Vagina (tissue), 2 donors: ENCODE results near the gene CCDC137.

Source experiments
- CTCF ChIP-seq, 3 experiments: fragments of 450-650 bp in 2 of 3; fragments of 200-600 bp in 1 of 3; sonication (generic) in 1 of 3; IDR thresholded peaks; one replicate each; pipeline ENCODE4 v1.5.1; 2017 to 2019; ENCODE audit warnings: antibody characterized with exemption in 3 of 3, mild to moderate bottlenecking in 2 of 3, moderate library complexity in 2 of 3
- POLR2A ChIP-seq, 2 donors: fragments of 450-650 bp; IDR thresholded peaks; one replicate each; pipeline ENCODE4 v1.6.1; 2017; ENCODE audit warnings: antibody characterized with exemption in 2 of 2, mild to moderate bottlenecking in 2 of 2, moderate library complexity in 2 of 2
- POLR2AphosphoS5 ChIP-seq, 2 donors: sonication (generic); formaldehyde crosslinking; IDR thresholded peaks; one replicate each; pipeline ENCODE4 v1.9.0; 2017; ENCODE audit warnings: antibody characterized with exemption in 2 of 2, mild to moderate bottlenecking in 2 of 2, low read depth in 1 of 2; ENCODE audit not compliant: insufficient read depth in 1 of 2

GRCh38 chr17:81659038-81659437, 7.5 kb upstream of the CCDC137 start:
- TF ChIP-seq POLR2AphosphoS5 (IDR thresholded peaks at IDR 0.05; ENCODE audit: insufficient read depth in 1 of 2, low read depth in 1 of 2) = no peak
- TF ChIP-seq CTCF (IDR thresholded peaks at IDR 0.05) = no peak
- no peak for TF ChIP-seq POLR2A (IDR thresholded peaks at IDR 0.05)
